ENCODE results near the gene CHAF1B.

DNA sequence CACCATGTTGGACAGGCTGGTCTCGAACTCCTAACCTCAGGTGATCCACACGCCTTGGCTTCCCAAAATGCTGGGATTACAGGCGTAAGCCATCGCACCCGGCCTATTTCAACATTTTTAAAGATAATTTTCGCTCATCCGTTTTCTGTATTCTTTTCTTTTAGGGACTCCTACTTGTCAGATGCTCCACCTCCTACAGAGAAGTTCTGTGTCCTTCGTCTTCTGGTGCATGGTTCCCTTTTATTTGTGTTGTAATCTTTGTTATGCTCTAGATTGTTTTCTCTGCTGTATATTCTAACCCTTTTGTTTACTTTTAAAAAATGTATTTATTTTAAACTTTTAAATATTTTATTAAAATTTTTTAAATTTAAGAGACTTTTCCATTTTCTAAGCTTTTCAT lies 66.3 kb downstream of the CHAF1B start:
- TF ChIP-seq POLR2AphosphoS5 (IDR thresholded peaks at IDR 0.05), result no peak
- TF ChIP-seq, protein P1, sequence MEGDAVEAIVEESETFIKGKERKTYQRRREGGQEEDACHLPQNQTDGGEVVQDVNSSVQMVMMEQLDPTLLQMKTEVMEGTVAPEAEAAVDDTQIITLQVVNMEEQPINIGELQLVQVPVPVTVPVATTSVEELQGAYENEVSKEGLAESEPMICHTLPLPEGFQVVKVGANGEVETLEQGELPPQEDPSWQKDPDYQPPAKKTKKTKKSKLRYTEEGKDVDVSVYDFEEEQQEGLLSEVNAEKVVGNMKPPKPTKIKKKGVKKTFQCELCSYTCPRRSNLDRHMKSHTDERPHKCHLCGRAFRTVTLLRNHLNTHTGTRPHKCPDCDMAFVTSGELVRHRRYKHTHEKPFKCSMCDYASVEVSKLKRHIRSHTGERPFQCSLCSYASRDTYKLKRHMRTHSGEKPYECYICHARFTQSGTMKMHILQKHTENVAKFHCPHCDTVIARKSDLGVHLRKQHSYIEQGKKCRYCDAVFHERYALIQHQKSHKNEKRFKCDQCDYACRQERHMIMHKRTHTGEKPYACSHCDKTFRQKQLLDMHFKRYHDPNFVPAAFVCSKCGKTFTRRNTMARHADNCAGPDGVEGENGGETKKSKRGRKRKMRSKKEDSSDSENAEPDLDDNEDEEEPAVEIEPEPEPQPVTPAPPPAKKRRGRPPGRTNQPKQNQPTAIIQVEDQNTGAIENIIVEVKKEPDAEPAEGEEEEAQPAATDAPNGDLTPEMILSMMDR (IDR thresholded peaks at IDR 0.05), result no peak
- no peak for TF ChIP-seq POLR2A (IDR thresholded peaks at IDR 0.05)
